ENCODE data around the gene GNAS.

- TF ChIP-seq YY1 (IDR thresholded peaks at IDR 0.05; ENCODE audit: insufficient read depth, insufficient read length) (no peak), ZNF274 (IDR thresholded peaks at IDR 0.05; ENCODE audit: low read depth, low read length) (no peak)
These were observed 17.2 kb downstream of the GNAS start for GRCh38 chr20:58869662-58870227.

Measured in NT2/D1 (cell line).